ENCODE data around the gene JPT2. TPM values are rescaled to one million over a fixed set of nuclear protein-coding genes. Genes with fewer than 3 reads are reported as not detected.
A peak's percentile ranks its signal among the peaks of the same experiment; 100 is the strongest.

JPT2 gene
- total RNA-seq, 1 donor from 2014 or later: 53.1 TPM

DNA sequence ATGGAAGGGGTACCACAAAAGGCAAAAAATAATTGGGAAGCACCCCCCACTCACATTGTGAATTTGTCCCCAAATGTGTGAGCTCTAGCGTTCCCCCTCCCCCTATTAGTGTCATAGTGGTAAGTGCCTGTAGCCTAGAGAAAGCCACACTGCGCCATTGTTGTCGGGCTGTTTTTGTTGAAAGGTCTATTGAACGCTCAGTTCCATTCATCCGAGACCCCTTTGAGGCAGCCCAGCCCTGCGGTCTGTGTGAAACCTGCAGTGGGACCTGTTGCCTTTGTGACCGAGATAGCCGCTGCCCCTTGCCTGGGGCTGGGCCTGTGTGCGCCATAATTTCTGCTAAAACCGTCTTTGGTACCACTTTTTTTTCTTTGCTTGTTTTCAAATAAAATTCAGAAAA, 3.0 kb downstream of the JPT2 start:
- intact Hi-C loops (cut with DNase I): no loop called here
- Histone ChIP-seq H3K4me3 (no peak overlapping the region), H3K36me3 (peaks cover 29% of the 10 kb centered on the region), H3K27me3 (ENCODE audit: low read depth) (no peaks in the 10 kb centered on the region), H3K9me3 (no peaks in the 10 kb centered on the region), H3K27ac (no peak overlapping the region), H3K4me1 (peaks cover 14% of the 10 kb centered on the region)
- TF ChIP-seq, protein P1, sequence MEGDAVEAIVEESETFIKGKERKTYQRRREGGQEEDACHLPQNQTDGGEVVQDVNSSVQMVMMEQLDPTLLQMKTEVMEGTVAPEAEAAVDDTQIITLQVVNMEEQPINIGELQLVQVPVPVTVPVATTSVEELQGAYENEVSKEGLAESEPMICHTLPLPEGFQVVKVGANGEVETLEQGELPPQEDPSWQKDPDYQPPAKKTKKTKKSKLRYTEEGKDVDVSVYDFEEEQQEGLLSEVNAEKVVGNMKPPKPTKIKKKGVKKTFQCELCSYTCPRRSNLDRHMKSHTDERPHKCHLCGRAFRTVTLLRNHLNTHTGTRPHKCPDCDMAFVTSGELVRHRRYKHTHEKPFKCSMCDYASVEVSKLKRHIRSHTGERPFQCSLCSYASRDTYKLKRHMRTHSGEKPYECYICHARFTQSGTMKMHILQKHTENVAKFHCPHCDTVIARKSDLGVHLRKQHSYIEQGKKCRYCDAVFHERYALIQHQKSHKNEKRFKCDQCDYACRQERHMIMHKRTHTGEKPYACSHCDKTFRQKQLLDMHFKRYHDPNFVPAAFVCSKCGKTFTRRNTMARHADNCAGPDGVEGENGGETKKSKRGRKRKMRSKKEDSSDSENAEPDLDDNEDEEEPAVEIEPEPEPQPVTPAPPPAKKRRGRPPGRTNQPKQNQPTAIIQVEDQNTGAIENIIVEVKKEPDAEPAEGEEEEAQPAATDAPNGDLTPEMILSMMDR (IDR thresholded peaks at IDR 0.05): no peak
- DNase-seq (no peak), ATAC-seq (no peak)

DNA sequence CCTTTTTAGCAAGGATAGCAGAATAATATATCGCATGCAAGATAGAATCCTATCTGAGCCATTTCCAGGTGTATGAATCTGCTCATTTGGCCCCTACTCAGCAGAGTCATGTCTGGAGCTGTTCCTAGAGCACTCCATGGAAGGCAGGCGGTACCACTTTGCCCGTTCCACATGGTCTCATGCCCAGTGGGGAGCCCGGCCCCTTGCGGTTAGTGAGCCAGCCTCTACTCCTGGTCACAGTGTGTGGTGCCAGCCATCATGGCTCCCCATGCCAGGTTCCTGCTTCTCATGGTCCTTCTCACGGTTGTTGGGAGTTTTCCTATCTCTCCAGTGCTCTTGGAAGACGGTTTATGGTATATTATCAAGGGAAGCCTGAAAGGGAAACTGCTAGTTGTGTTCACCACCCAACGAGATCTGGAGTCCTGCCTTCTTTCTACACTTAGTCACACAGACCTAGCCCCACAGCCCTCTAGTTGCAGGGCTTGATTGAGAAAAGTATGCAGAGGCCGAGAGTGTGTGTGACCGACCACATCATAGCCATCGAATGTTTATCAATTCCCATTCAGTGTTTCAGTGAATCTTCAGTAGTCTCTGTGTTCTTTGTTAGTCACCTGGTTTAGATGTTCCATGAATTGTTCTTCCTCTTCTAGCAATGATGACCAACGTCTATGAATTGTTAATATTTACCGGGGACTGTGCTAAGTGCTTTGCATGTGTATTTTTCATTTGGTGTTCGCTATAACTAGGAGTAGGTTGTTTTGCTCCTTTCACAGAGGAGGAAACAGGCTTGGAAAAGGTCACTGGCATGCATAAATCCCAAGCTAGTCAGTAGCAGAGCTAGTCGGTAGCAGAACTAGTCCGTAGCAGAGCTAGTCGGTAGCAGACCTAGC, 9.6 kb downstream of the JPT2 start:
- H3K36me3 ChIP-seq: peaks cover 83% of the 10 kb centered on the region

DNA sequence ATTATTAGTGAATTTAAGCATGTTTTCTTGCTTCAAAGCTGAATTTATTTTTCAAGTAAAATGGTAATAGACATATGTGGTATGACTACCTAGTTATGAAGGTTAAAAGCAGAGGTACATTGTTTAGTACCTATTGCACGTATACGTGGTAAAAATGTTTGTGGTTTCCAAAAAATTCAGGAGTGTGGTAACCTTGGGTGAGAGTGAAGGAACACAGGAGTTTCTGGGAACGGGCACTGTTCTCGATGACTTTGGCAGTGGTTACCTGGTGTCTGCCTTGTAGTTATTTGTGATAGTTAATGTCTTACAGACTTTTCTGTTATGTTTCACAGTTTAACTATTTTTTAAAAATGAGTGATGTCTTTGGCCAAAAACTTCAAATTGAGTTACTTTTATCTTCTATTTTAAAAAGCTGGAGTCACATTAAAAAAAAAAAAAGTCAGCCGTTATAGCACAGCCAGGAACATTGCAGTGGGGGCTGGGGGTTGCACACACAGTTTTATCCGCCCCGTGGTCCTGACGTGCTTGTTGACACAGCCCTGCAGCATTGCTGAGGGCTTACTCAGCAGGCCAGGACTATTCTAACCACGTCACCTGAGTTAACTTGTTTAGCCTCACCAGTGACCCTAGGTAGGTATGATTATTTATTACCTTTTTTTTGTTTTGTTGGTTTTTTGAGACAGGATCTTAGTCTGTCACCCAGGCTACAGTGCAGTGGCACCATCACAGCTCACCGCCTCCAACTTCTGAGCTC, 10.9 kb downstream of the JPT2 start:
- peak; percentile 71 for DNase-seq
- TF ChIP-seq, protein P1 (IDR thresholded peaks at IDR 0.05): no peak
- peaks cover 88% of the 10 kb centered on the region for H3K36me3 ChIP-seq
- H3K4me3 ChIP-seq: no peak overlapping the region
- H3K4me1 ChIP-seq: no peaks in the 10 kb centered on the region
- H3K9me3 ChIP-seq: no peaks in the 10 kb centered on the region
- peak overlapping the region; percentile 64 for H3K27ac ChIP-seq
- intact Hi-C loops (cut with DNase I): no loop called here
- H3K27me3 ChIP-seq (ENCODE audit: low read depth): no peaks in the 10 kb centered on the region
- peak; percentile 93 to 95 for ATAC-seq

More for the DNA sequence above, 9.6 kb downstream of the JPT2 start:
- Histone ChIP-seq H3K9me3 (no peaks in the 10 kb centered on the region), H3K4me3 (no peak overlapping the region), H3K27ac (no peak overlapping the region), H3K4me1 (no peaks in the 10 kb centered on the region), H3K27me3 (ENCODE audit: low read depth) (no peaks in the 10 kb centered on the region)
- intact Hi-C loops (cut with DNase I): no loop called here
- DNase-seq (no peak), ATAC-seq (no peak)
- TF ChIP-seq, protein P1 (IDR thresholded peaks at IDR 0.05): no peak

DNA sequence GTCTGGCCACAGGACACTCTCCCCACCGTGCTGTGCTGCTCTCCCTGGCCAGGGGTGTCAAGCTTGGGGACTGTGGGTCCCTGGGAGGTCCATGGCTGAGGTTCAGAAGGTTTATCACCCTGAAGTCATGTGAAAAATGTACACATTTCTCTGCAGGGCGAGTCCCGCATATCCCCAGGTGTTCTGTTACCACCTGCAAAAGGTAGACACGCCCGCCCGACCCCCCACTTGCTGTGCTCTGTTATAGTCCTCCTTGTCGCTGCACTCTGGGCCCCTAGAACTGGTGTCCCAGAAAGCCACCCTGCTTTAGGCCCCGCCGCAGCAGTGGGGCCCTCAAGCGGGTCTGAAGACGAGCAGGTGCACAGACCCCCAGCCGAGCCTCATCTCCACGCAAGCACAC, 11.8 kb downstream of the JPT2 start:
- H3K27me3 ChIP-seq (ENCODE audit: low read depth): no peaks in the 10 kb centered on the region
- peak in 1 of 2 donors; percentile 12 for ATAC-seq
- intact Hi-C loops (cut with DNase I): no loop called here
- H3K9me3 ChIP-seq: no peaks in the 10 kb centered on the region
- TF ChIP-seq, protein P1 (IDR thresholded peaks at IDR 0.05): no peak
- H3K36me3 ChIP-seq: peaks cover 88% of the 10 kb centered on the region
- H3K4me3 ChIP-seq: no peak overlapping the region
- no peak for DNase-seq
- H3K4me1 ChIP-seq: no peaks in the 10 kb centered on the region
- H3K27ac ChIP-seq: peak overlapping the region; percentile 64

DNA sequence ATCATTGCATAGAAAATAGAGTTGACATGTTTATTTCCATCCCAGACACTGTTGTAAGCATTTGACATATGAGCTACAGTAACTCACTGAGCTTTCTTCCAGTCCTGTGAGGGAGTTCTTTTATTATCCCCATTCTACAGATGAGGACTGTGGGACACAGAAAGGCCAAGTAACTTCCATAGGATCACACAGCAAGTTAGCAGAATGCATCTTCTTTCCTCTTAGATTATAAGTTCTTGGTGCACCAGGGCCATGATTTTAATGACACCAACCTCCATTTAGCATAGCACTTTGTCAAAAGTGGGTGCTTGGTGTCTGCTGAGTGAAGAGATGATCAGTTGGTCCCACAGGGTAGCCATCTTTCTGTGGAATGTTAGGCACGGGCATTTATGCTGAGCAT, 12.7 kb downstream of the JPT2 start:
- H3K36me3 ChIP-seq: peaks cover 88% of the 10 kb centered on the region

More for the DNA sequence above, 12.7 kb downstream of the JPT2 start:
- intact Hi-C loops (cut with DNase I): no loop called here
- Histone ChIP-seq H3K27me3 (ENCODE audit: low read depth) (no peaks in the 10 kb centered on the region), H3K4me1 (no peaks in the 10 kb centered on the region), H3K27ac (no peak overlapping the region), H3K9me3 (no peaks in the 10 kb centered on the region), H3K4me3 (no peak overlapping the region)
- TF ChIP-seq, protein P1 (IDR thresholded peaks at IDR 0.05): no peak
- DNase-seq (no peak), ATAC-seq (no peak)

Measured in lower lobe of right lung (tissue), 2 donors.